Kidney epithelial cell (primary cell): Measurements from ENCODE around the gene INKA1. TPM values are rescaled to one million over a fixed set of nuclear protein-coding genes. Genes with fewer than 3 reads are reported as not detected.

Experiments used
- DNase-seq: peaks from one replicate; pipeline ENCODE4 v3.0.0-alpha.2; 2010; ENCODE audit warnings: low read depth
- H3K27me3 ChIP-seq: 2 replicates; pipeline ENCODE4 v1.6.0; 2011; ENCODE audit warnings: low read length; ENCODE audit not compliant: control insufficient read depth, insufficient read depth
- H3K36me3 ChIP-seq: 2 replicates; pipeline ENCODE4 v1.5.1; 2011; ENCODE audit warnings: low read length; ENCODE audit not compliant: control insufficient read depth, insufficient read depth
- H3K4me3 ChIP-seq: 2 replicates; pipeline ENCODE4 v1.5.1; 2011; ENCODE audit warnings: low read depth, mild to moderate bottlenecking, control low read depth, low read length
- CTCF ChIP-seq: IDR thresholded peaks from 2 replicates; pipeline ENCODE4 v1.5.1; 2011; ENCODE audit warnings: mild to moderate bottlenecking, moderate library complexity, low read length, control low read depth, inconsistent platforms; ENCODE audit not compliant: insufficient read depth, poor library complexity, severe bottlenecking
- total RNA-seq: library from RNA; depleted of rRNA; stranded (reverse); fragments of >200 nt; gene quantifications from 2 replicates; pipeline ENCODE4 v1.2.3, GENCODE V29; 2015

INKA1 gene
- total RNA-seq, 1 donor from 2014 or later = not detected

GRCh38 chr3:49799105-49799504, 4.0 kb upstream of the INKA1 start:
- no peak for DNase-seq
- Histone ChIP-seq H3K36me3 (no peaks in the 10 kb centered on the region), H3K27me3 (peaks cover 9% of the 10 kb centered on the region), H3K4me3 (no peak overlapping the region)
- no peak for TF ChIP-seq CTCF

- no peak for DNase-seq
- Histone ChIP-seq H3K27me3 (peaks cover 16% of the 10 kb centered on the region), H3K36me3 (no peaks in the 10 kb centered on the region), H3K4me3 (no peak within 1 kb of the TSS)
- TF ChIP-seq CTCF = no peak
Measured at GRCh38 chr3:49799761-49800160, 3.3 kb upstream of the INKA1 start, which contains the start of gene CDHR4. CDHR4 (minus strand) TSS chr3:49799873; CDS start chr3:49799812, 61 bp downstream.

GRCh38 chr3:49801160-49801559, 1.9 kb upstream of the INKA1 start:
- H3K36me3 ChIP-seq = no peaks in the 10 kb centered on the region

GRCh38 chr3:49803465-49804140, 542 bp downstream of the INKA1 start:
- Histone ChIP-seq H3K27me3 (peaks cover 18% of the 10 kb centered on the region), H3K4me3 (peak overlapping the region; percentile 56), H3K36me3 (no peaks in the 10 kb centered on the region)
- TF ChIP-seq CTCF = no peak
- no peak for DNase-seq

More at GRCh38 chr3:49801160-49801559, 1.9 kb upstream of the INKA1 start:
- Histone ChIP-seq H3K27me3 (peaks cover 18% of the 10 kb centered on the region), H3K4me3 (no peak overlapping the region)
- TF ChIP-seq CTCF = no peak
- no peak for DNase-seq

- H3K4me3 ChIP-seq = no peak overlapping the region
- H3K27me3 ChIP-seq = peaks cover 18% of the 10 kb centered on the region
- DNase-seq = no peak
- no peak for TF ChIP-seq CTCF
- no peaks in the 10 kb centered on the region for H3K36me3 ChIP-seq
Measured at GRCh38 chr3:49804141-49805041, 1.3 kb downstream of the INKA1 start.
